Nephron progenitor cell (in vitro differentiated cells): ENCODE measurements around the gene GALNT13.

Experiments used
- DNase-seq: peaks from one replicate; pipeline ENCODE4 v3.0.0; 2021
- H3K27ac Mint-ChIP-seq: 2 replicates; pipeline ENCODE4 v1.8.0; 2021; ENCODE audit warnings: mild to moderate bottlenecking, moderate library complexity, mixed read lengths
- H3K27me3 Mint-ChIP-seq: 2 replicates; pipeline ENCODE4 v1.8.0; 2021; ENCODE audit warnings: mild to moderate bottlenecking, low read depth, mixed read lengths; ENCODE audit not compliant: poor library complexity
- H3K36me3 Mint-ChIP-seq: 2 replicates; pipeline ENCODE4 v1.8.0; 2021; ENCODE audit warnings: low read depth, mixed read lengths
- H3K4me1 Mint-ChIP-seq: 2 replicates; pipeline ENCODE4 v1.8.0; 2021; ENCODE audit warnings: mixed read lengths
- H3K4me3 Mint-ChIP-seq: 2 replicates; pipeline ENCODE4 v1.8.0; 2021; ENCODE audit warnings: mild to moderate bottlenecking, moderate library complexity, mixed read lengths
- H3K9me3 Mint-ChIP-seq: 2 replicates; pipeline ENCODE4 v1.8.0; 2021; ENCODE audit warnings: mild to moderate bottlenecking, moderate library complexity, mixed read lengths
- TF ChIP-seq, protein P1 (sequence below): fragments of 200-600 bp; sonication (generic); IDR thresholded peaks from 2 replicates; pipeline ENCODE4 v1.5.0; 2021; ENCODE audit warnings: antibody characterized with exemption

The GALNT13 gene

DNA sequence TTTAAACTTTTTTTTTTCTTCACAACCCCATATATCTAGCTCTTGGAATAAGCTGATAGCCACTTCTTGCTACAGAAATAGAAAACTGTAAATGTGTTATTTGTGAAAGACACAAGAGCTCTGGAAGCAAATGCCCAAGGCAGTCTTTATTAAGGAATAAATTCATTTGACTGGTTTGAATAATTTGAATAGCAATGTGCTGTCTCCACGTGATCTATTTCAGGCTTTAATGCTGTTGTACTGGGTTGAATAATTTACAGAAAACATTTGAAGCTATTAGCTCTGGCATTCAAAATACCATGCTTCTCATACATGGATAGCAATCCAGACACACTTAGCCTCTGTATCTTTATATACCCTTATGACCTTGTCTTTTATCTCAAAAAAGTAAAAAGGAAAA lies 460.1 kb downstream of the GALNT13 start:
- H3K36me3 Mint-ChIP-seq: no peaks in the 10 kb centered on the region
- no peak overlapping the region for H3K27ac Mint-ChIP-seq
- no peaks in the 10 kb centered on the region for H3K9me3 Mint-ChIP-seq
- H3K4me1 Mint-ChIP-seq: peaks cover 5% of the 10 kb centered on the region
- H3K4me3 Mint-ChIP-seq: no peak overlapping the region
- DNase-seq: no peak
- no peaks in the 10 kb centered on the region for H3K27me3 Mint-ChIP-seq
- TF ChIP-seq, protein P1, sequence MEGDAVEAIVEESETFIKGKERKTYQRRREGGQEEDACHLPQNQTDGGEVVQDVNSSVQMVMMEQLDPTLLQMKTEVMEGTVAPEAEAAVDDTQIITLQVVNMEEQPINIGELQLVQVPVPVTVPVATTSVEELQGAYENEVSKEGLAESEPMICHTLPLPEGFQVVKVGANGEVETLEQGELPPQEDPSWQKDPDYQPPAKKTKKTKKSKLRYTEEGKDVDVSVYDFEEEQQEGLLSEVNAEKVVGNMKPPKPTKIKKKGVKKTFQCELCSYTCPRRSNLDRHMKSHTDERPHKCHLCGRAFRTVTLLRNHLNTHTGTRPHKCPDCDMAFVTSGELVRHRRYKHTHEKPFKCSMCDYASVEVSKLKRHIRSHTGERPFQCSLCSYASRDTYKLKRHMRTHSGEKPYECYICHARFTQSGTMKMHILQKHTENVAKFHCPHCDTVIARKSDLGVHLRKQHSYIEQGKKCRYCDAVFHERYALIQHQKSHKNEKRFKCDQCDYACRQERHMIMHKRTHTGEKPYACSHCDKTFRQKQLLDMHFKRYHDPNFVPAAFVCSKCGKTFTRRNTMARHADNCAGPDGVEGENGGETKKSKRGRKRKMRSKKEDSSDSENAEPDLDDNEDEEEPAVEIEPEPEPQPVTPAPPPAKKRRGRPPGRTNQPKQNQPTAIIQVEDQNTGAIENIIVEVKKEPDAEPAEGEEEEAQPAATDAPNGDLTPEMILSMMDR: no peak

DNA sequence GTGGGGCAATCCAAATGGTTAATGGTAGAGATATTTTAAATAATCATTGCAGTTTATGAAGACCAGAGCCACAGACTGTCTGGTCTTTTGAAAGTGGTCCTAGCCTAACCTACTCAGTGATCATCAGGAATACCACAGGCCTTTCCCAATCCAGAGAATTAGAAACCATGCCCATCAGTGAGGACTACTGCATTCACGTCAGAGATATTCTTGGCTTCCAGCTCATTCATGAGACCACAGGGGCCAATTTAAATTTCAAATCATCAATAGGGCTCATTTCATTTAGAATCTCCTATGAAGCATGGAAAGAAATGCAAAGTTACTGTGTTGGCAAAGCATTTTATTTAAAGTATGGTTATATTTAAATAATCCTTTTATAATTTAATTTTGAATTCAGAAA lies 464.5 kb downstream of the GALNT13 start:
- DNase-seq: no peak
- no peaks in the 10 kb centered on the region for H3K27me3 Mint-ChIP-seq
- no peaks in the 10 kb centered on the region for H3K36me3 Mint-ChIP-seq
- no peaks in the 10 kb centered on the region for H3K9me3 Mint-ChIP-seq
- no peaks in the 10 kb centered on the region for H3K4me1 Mint-ChIP-seq
- no peak overlapping the region for H3K4me3 Mint-ChIP-seq
- TF ChIP-seq, protein P1: no peak
- no peak overlapping the region for H3K27ac Mint-ChIP-seq

DNA sequence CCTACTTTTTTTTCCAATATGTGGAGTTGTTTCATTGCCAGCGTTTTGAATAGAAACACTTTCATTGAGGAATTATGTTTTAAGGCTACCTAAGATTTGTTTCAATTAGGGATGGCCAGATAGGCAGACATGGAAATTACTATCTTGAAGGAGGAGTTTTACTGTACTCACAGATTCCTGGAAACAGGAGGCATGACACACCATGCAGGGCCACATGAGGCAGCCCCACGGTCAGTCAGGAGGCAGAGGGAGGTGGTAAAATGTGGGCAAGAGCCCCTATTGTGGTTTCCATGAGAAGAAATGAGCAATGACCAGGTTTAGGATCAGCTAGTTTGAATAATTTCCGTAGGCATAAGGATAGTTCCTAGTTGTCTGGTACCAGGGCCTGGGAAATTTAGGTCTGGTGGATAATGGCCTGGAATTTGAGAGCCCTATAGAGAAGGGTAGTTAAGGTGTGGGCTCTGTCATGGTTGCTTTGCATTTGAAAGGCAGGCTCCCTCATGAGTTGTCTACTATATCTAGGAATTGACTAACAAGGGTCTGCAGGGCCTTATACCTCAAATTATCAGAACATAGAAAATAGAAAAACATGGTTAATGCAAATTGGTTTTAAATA lies 466.7 kb downstream of the GALNT13 start:
- H3K27ac Mint-ChIP-seq: peak overlapping the region; percentile 29
- no peaks in the 10 kb centered on the region for H3K4me1 Mint-ChIP-seq
- TF ChIP-seq, protein P1: no peak
- H3K27me3 Mint-ChIP-seq: no peaks in the 10 kb centered on the region
- H3K9me3 Mint-ChIP-seq: no peaks in the 10 kb centered on the region
- H3K4me3 Mint-ChIP-seq: no peak overlapping the region
- DNase-seq: no peak
- no peaks in the 10 kb centered on the region for H3K36me3 Mint-ChIP-seq

DNA sequence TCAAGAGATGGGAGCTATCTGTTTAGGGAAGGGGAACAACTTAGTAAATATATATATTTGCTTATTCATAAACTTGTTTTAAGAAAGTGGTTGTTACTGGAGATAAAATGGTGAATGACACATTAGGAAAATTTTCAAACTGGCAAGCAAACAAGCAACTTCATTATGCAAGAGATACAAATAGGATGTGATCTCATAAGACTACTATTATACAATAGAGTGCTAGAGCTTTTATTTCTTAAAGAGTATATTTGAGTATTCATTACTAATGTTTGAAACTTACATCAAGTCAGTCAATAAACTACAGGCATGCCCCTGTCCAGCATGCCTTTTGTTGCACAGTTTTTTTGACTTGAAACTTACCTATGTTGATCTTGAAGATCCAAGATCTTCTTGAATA lies 471.6 kb downstream of the GALNT13 start:
- TF ChIP-seq, protein P1: no peak
- no peaks in the 10 kb centered on the region for H3K9me3 Mint-ChIP-seq
- H3K4me1 Mint-ChIP-seq: no peaks in the 10 kb centered on the region
- no peaks in the 10 kb centered on the region for H3K27me3 Mint-ChIP-seq
- no peaks in the 10 kb centered on the region for H3K36me3 Mint-ChIP-seq
- no peak overlapping the region for H3K27ac Mint-ChIP-seq
- DNase-seq: no peak
- H3K4me3 Mint-ChIP-seq: no peak overlapping the region

DNA sequence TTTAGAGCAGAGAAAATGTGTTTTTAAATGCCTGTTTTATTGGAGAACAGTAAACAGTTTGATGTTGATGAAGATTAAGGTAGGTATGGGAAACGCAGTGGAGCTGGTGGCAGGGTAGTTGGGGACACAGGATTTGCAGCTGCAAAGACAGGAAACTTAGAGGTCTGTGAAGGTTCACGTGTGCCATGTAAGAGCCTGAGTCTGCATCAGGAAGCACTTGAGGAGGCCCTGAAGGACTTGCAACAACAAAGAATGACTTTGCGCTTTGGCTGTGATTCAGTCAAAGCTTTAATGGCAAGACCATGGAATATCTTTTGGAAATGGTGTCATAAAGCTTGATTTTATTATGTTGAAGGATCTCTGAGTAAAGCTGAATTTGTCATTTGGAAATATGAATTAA lies 479.2 kb downstream of the GALNT13 start:
- no peaks in the 10 kb centered on the region for H3K9me3 Mint-ChIP-seq
- TF ChIP-seq, protein P1: no peak
- DNase-seq: no peak
- H3K36me3 Mint-ChIP-seq: no peaks in the 10 kb centered on the region
- H3K4me1 Mint-ChIP-seq: no peaks in the 10 kb centered on the region
- H3K4me3 Mint-ChIP-seq: no peak overlapping the region
- no peak overlapping the region for H3K27ac Mint-ChIP-seq
- H3K27me3 Mint-ChIP-seq: no peaks in the 10 kb centered on the region

DNA sequence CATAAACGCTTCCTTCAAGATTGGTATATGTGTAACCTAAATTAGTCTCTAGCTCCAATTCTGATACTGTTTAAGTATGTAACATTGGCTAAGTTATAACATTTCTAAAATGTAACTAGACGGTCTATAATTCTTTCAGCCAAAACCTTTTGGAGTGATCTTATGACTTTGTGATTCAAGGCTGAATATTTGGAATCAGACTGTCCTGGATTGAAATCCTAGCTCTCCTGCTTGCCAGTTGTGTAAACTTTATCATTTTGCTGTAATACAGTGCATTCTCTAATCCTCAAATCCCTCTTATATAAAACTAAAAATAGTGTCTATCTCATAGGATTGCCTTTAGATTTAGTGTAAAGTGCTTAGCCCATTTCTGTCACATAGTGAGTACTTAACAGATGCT lies 489.6 kb downstream of the GALNT13 start:
- Mint-ChIP-seq H3K4me1 (no peaks in the 10 kb centered on the region), H3K9me3 (no peaks in the 10 kb centered on the region), H3K27me3 (no peaks in the 10 kb centered on the region), H3K4me3 (no peak overlapping the region), H3K36me3 (no peaks in the 10 kb centered on the region), H3K27ac (no peak overlapping the region)
- TF ChIP-seq, protein P1: no peak
- no peak for DNase-seq
